NCI-H226 (cell line): ENCODE data around the gene KRT85.

Source experiments
- DNase-seq: peaks from one replicate; pipeline ENCODE4 v3.0.0-alpha.2; 2015

Gene KRT85

DNA sequence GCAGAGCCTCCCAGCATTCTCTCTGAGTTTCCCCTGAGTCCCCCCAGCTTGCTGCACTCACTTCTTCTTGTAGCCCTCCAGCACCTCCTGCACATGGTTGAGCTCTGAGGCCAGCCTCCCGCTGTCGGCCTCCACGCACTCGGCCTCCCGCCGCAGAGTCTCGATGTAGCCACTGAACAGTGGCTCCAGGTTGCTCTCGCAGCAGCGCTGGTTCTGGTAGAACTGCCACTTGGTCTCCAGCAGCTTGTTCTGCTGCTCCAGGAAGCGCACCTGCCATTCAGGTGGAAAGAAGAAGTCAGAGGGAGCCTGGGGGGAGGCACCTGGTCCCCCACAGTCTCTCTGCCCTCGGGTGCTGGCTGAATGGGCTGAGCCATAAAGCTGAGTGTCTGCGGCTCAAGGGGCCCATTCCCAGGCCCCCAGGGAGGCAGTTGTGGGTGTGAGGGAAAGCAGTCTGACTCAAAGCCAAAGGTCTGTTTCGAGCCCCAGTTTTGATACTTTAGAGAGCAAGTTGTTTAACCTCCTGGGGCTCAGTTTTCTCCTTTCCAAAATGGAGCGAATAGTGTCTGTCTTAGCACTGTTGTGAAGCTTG lies 2.3 kb downstream of the KRT85 start:
- DNase-seq = no peak

DNA sequence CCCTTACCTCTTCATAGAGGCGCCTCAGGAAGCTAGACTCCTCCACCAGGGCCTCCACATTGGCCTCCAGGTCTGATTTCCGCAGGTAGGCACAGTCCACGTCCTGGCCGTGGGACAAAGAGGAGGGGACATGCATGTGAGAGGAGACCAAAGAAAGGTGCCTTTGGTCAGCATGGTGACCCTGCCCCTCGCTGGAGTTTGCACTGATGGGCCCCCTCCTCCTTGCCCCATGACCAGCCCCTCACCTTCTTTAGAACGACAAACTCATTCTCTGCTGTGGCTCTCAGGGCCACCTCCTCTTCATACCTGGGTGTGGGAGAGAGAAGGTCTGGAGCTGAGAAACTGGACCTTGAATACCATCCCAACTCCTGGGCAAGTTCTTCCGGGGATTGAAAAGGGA lies 3.2 kb downstream of the KRT85 start:
- no peak for DNase-seq

DNA sequence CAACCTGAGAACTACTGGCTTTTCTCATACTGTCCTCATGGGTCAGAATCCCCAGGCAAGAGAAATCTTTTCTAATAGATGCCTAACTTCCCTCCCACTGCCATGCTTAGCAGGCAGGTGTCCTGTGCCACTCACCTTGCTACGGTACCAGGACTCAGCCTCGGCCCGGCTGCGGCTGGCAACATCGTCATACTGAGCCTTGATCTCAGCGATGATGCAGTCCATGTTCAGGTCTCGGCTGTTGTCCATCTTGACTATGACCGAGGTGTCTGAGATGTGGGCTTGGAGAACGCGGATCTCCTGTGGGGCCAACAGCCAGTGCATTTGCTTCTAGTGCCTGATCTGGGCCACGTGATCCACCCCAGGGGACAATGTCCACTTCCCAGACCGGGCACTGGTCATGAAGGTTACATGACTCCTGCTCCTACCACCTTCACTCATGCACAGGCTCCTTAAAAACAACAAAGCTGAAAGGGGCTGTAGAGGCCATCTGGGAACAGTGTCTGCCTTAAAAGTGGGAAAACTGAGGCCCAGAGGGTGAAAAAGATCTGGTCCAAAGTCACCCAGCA lies 4.1 kb downstream of the KRT85 start:
- DNase-seq = no peak

DNA sequence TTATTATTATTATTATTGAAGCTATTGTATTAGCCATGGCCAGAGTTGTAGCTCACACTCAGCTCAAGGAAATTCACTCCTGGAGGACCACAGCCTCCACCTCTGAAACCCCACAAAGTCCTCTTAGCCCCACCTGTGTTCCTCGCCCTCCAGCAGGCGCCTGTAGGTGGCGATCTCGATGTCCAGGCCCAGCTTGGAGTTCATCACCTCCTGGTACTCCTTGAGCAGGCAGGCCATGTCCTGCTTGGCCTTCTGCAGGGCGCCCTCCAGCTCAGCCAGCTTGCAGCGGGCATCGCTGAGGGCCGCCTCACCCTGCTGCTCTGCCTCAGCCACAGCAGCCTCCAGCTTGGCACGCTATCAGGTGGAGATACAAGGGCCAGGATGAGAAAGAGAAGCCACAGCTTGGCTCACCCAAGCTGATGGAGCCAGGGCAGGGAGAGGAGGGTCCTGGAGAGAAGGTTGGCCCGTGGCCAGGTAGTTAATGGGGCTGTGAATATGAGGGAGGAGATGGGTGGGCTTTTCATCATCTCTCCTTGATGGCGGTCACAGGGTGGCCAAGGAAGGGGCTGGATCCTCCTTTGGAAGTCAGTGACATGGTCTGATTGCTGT lies 5.1 kb downstream of the KRT85 start:
- no peak for DNase-seq

DNA sequence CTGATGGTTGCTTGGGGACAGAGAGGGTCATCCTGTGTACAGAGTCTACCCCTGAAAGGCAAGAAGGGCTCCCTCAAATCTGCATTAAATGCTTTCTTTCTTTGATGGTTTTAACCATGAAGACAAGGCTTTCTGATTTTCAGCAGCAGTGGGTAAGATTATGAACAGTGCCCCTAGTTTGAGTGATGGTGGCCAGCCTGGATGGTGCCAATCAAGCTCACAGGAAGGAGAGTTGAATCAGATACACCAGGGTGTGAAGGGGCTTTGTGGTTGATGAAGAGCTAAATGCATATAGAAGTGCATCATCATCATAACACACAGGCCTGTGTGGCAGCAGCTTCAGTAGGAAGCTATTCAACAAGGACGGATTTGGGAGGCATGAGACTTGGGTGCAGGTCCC lies 5.7 kb downstream of the KRT85 start:
- no peak for DNase-seq

DNA sequence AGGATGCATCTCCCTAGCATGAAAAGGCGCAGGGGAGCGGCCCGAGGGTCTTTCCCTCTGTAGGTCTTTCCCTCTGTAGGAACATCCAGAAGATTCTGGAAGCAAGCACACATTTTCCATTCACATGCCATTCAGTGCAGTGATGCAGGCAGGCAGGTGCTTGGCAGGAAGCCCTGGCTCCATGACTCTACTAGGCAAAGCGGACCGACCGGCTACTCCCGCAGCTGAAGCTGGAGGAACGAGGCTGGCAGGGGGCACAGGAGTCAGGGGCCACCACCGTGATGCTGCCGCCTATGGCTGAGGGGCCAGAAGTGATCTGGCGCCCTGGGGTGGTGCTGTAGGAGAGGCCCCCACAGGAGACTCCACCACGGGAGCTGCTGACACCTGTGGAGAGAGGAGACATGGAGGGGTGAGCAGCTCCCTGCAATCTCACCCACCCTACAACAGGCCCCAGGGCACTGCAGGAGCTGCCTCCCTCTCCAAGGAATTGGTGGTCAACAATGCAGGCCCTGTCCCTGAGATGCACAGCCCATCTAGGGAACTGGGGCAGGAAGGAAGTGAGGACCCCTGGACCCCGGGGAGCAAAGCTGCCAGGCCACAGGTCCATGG lies 6.5 kb downstream of the KRT85 start:
- no peak for DNase-seq

GRCh38 chr12:52360106-52360662 lies 7.1 kb downstream of the KRT85 start:
- DNase-seq = no peak

DNA sequence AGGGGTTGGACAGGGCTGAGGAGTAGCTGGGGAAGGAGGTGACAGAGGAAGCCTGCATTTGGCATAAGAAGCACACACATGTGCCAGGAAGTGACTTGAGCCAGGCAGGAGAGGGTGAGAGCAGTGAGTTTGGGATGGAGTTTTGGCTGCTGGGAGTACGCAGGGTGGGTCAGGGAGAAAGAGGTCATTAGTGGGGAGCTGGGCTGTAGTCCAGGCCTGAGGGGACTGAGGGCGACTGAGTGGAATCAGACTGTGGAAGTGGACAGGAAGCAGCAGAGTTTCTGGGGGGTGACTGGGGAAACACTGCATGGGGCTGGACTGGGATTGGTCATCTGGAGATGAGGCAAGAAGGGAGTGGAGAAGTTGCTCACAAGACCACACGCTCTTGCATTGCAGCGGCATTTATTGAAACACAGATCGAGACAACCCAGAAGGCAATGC lies 7.6 kb downstream of the KRT85 start:
- DNase-seq = no peak

DNA sequence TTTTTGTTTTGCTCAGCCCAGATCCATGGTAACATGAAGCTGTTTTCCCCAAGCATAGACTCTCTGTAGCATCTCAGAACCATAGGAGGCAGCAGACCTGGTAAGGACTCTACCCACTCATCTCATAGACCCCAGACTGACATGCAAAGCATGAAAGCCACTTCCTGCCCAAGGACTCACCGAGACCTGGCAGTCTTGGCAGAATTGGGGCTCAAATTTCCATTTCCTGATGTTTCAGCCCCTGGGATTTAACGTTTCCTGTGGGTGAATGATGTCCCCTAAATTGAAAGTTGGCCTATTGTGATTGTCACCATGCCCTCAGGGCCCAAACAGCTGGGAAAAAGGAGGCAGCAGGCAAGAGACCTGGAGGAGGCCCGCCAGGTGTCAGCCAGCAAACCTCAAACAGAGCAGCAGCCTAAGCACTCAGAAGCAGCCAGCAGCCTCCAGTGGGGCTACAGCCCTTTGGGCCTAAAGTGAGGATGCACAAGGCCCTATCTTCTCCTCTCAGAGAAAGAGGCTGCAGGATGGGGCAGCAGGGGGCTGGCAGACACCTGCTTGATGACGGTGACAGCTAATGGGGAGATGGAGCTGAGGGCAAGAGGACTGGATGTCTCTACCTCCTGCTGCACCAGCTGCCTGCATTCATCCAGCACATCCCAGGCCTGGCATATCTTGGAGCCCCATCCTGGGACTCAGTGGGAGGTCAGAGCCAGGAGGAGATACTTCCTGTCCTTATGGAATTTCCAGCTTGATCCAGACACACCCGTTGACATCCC lies 8.5 kb downstream of the KRT85 start:
- DNase-seq = no peak

GRCh38 chr12:52356762-52357580 lies 10.3 kb downstream of the KRT85 start:
- DNase-seq = no peak

DNA sequence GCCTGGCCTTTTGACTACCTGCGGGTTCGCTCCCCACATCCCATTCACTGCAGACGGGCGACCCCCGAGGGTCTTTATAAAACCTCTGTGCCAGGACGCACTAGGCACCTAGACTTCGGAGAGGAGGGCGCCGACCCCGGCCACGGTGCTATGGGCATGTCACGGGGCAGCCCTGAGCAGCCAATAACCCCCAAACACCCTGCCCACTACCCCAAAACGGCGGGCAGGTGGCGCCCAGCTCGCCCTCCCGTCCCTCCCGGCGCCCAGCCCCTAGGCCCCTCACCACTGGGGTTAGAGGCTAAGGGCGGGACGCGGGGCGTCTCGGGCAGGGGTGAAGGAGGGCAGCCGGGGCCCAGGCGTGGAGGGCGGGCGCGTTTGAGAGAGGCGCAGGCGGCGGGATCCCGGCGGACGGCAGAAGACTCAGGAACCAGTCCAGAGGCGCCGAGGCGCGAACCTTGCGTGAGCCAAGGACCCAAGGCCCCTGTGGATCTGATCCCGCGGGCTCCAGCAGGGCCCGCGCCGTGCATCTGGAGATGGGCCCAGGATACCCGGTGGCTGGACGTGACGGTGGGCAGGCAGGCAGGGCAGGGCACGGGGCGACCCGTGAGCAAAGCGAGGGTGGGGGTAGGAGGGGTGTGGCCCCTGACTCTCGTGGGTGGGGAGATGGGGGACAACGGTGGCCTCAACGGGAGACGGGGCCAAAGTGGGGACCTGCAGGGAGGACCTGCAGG lies 11.1 kb downstream of the KRT85 start:
- no peak for DNase-seq

- no peak for DNase-seq
These were observed 12.1 kb downstream of the KRT85 start for GRCh38 chr12:52355176-52355575.

DNA sequence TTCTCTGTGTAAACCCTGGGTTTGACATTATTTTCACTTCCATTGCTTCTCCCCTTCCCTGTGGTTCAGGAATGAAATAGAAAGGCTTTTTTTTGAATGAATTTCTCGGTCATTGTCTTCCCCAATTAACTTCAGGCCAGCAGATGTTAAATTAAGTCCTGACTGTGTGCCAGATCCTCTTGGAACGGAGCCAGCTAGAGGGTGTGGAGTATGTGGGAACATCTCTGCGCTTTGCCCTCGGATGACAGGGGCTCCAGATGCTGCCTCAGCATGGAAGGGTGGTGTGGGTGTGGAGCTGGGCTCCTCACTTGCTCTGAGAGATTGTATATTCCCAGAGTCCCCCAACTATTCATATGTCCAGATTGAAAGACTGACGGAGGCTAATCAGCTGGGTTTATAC lies 13.1 kb downstream of the KRT85 start:
- no peak for DNase-seq

- no peak for DNase-seq
These were observed 13.5 kb downstream of the KRT85 start for GRCh38 chr12:52353766-52354165.

DNA sequence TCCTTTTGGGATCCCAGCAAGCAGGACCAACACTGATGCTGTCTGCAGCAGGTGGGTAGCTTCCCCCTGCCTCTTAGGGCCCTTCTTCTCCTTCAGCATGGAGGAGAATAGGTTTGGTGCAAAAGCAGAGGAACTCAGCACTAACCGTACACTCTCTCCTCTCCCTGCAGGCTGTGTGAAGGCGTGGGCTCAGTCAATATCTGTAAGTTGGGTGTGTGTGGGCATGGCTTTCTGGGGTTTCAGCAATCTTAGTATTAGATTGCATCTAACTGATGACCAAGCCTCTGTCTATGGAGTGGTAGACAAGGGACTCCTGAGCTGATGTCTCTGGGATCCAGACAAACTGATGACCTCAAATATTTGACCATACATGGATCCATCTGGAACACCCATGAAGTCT lies 14.3 kb downstream of the KRT85 start:
- DNase-seq = no peak

GRCh38 chr12:52351196-52352059 lies 15.9 kb downstream of the KRT85 start:
- DNase-seq = no peak

DNA sequence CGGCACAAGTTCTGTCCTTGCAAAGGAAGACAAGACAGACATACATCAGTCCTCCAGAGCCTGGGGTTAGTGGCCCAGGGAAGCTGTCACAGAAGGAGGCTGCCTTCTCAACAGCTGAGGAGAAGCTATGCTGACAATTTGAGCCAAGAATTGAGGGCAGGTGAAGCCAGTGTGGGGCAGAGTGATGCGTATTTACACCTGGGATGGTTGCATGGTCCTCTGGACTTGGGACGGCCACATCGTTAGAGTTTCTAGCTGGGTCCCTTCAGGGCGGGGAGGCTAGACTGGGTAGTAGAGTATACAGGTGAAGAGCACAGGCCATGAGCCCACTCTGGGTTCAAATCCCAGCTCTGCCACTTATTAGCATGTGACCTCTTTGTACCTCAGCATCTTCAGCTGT lies 16.5 kb downstream of the KRT85 start:
- no peak for DNase-seq

DNA sequence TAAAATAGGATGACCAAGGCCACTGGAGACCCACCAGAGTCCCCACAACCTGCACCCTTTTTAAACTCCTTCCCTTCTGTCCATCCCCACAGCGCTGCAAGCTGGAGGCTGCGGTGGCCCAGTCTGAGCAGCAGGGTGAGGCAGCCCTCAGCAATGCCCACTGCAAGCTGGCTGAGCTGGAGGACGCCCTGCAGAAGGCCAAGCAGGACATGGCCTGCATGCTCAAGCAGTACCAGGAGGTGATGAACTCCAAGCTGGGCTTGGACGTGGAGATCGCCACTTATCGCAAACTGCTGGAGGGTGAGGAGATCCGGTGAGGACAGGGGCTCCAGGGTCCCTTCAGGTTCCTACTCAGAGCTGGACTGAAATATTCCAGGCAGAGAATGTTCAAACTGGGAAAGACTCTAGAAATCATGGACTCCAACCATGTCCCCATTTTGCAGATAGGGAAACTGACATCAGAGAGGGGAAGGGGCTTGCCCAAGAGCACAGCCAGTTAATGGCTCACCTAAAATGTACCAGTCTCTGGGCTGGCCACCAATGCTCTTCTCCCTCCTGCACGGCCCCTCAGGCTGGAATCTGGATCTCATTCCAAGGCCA lies 17.2 kb downstream of the KRT85 start:
- no peak for DNase-seq

GRCh38 chr12:52349196-52349595 lies 18.1 kb downstream of the KRT85 start:
- DNase-seq = peak; percentile 91
